NCI-H2107 treated with DMSO at 0.1 percent for 48 hours (cell line): Measurements from ENCODE around the gene NKPD1.

Experiments
- DNase-seq: peaks from one replicate; lab custom pipeline; 2025; ENCODE audit not compliant: unreplicated experiment; lab: John Stamatoyannopoulos, UW

The NKPD1 gene

DNA sequence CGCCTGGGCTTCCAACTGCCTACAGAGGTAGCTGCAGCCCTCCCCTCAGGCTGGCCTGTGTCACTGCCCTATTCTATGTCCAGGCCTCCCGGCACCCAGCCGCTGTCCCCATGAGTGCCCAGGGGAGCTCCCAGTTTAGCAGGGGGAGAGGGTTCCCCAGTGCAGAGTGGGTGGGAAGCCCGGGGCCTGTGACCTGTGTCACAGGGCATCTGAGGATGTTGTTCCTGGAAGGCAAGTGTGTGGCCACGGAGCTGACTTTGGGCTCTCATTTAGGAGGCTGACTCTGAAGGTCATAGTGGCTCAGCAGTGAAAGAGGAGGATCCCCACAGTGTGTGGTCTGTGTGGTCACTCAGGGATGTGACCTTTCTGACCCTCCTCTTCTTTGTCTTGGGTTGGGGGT lies 42.7 kb downstream of the NKPD1 start:
- DNase-seq = no peak

DNA sequence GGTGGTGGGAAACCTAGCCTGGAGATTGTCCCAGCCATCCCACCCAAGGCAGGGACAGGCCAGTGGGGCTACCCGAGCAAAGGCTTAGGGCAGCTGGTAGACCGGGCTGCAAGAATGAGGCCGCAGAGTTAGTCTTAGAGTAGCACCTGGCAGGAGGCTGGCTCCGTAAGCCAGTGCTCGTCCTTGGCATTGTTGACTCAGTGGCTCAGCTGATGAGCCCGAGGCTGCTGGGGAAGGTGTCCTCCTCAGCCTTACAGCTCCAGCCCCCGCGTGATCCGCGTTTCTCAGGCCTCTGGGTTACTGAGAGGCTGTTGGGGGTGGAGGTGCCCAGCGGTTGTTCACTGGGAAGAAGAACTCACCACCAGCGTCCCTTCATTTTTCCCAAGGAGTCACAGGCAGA lies 43.1 kb downstream of the NKPD1 start:
- peak; percentile 28 for DNase-seq

GRCh38 chr19:45117167-45117594 lies 43.6 kb downstream of the NKPD1 start:
- peak; percentile 90 for DNase-seq

- peak; percentile 97 for DNase-seq
Observed at GRCh38 chr19:45115809-45116615, 44.8 kb downstream of the NKPD1 start.

DNA sequence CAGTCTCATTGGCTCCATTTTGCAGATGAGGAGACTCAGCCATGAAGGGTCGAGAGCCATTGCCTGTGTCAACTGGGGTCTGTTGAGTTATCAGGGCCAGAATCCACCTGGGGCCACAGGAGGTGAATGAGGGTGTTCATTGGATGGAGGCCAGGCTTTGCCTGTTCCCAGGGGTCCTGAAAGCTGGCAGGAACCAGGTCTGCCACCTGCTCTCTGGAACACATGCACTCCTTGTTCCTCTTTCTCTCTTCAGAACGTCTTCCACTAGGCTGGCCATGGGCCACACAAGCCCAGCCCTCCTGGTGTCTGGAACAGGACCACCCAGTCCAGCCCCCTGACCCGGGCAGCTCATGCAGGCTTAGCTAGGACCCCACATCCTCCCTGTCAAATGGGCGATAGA lies 46.7 kb downstream of the NKPD1 start:
- DNase-seq = peak; percentile 61

DNA sequence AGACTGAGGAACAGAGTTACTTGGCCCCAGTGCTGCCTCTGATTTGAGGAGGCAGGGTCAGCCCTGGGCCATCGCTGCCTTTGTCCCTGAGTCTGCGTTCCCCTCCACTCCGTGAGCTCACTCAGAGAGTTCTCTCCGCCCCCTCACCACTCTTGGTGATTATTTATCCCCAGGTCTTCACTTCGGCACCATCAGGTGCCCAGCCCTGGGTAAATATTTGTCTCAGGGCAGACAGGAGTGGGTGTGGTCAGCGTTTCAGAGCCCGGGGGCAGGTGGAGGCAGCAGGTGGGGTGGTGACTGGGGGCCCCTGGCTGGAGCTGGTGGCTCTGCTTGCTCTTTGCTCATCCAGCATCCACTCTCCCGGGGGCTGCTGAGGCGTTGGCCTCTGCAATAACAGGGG lies 47.2 kb downstream of the NKPD1 start:
- peak; percentile 79 for DNase-seq

DNA sequence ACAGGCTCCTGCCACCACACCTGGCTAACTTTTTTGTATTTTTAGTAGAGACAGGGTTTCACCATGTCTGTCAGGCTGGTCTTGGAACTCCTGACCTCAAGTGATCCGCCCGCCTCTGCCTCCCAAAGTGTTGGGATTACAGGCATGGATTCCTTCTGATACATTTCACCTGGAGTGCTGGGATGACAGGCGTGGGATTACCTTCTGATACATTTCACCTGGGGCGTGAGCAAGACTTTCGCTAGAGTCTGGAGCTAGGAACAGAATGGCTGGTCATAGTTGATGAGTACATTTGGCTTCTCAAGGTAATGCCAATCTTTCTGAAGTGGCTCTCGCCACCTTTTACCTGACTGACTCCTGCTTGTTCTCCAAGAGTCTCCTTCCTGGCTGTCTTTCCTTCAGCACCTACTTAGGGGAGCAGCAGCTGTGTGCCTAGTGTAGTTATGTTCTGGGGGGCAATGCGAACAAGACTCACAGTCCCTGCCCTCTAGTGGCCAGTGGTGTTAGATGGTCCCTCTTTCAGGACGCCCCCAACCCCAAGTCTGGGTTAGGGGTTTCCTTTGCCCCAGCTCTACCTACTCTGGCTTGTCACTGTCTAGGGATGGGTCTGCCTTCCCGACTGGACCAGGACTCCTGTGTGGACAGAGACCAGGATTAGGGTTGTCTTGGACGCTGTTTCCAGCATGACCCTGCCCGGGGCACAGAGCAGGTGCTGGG lies 48.5 kb downstream of the NKPD1 start:
- DNase-seq = no peak
